Measurements from ENCODE around the gene FAM177B.

- TF ChIP-seq, protein P1, sequence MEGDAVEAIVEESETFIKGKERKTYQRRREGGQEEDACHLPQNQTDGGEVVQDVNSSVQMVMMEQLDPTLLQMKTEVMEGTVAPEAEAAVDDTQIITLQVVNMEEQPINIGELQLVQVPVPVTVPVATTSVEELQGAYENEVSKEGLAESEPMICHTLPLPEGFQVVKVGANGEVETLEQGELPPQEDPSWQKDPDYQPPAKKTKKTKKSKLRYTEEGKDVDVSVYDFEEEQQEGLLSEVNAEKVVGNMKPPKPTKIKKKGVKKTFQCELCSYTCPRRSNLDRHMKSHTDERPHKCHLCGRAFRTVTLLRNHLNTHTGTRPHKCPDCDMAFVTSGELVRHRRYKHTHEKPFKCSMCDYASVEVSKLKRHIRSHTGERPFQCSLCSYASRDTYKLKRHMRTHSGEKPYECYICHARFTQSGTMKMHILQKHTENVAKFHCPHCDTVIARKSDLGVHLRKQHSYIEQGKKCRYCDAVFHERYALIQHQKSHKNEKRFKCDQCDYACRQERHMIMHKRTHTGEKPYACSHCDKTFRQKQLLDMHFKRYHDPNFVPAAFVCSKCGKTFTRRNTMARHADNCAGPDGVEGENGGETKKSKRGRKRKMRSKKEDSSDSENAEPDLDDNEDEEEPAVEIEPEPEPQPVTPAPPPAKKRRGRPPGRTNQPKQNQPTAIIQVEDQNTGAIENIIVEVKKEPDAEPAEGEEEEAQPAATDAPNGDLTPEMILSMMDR (conservative IDR thresholded peaks at IDR 0.05; ENCODE audit: low read length) = no peak
- TF ChIP-seq EZH2phosphoT487 (IDR thresholded peaks at IDR 0.05; ENCODE audit: borderline replicate concordance) = no peak
These were observed 27.3 kb upstream of the FAM177B start for GRCh38 chr1:222709700-222710153.
